Common myeloid progenitor, CD34-positive (primary cell): ENCODE results near the gene STAB2.

Experiments
- CTCF ChIA-PET: fragments of 350-600 bp; sonication (Branson Sonifier 250); formaldehyde crosslinking; loops from one replicate; lab custom pipeline; 2021; ENCODE audit warnings: antibody characterized with exemption; lab: Charles Lee
- POLR2A ChIA-PET: fragments of 350-600 bp; sonication (Branson Sonifier 250); formaldehyde crosslinking; loops from one replicate; lab custom pipeline; 2021; ENCODE audit warnings: antibody characterized with exemption; lab: Charles Lee
- DNase-seq, 3 donors: peaks; one replicate each; pipeline versions ENCODE4 v3.0.0 to v3.0.0-alpha.2; 2013
- H3K27ac ChIP-seq, 2 experiments: 1 replicate in 1 of 2; 2 replicates in 1 of 2; pipeline ENCODE4 v1.7.0; 2013; ENCODE audit warnings: inconsistent platforms in 2 of 2, low read length in 2 of 2, mild to moderate bottlenecking in 2 of 2, low read depth in 1 of 2, moderate library complexity in 1 of 2; ENCODE audit not compliant: severe bottlenecking in 2 of 2, insufficient read depth in 1 of 2, poor library complexity in 1 of 2
- H3K27me3 ChIP-seq, 5 experiments: replicated peaks in 2 of 5; 1 replicate in 3 of 5; 2 replicates in 2 of 5; pipeline versions ENCODE4 v1.6.1 to v1.7.0; 2013; ENCODE audit warnings: low read length in 4 of 5, mild to moderate bottlenecking in 2 of 5, moderate library complexity in 2 of 5, inconsistent platforms in 1 of 5; ENCODE audit not compliant: insufficient read depth in 5 of 5, control insufficient read depth in 4 of 5
- H3K36me3 ChIP-seq, 4 experiments: 1 replicate in 2 of 4; 2 replicates in 2 of 4; pipeline versions ENCODE4 v1.6.1 to v1.7.0; 2013; ENCODE audit warnings: low read length in 3 of 4, control low read depth in 1 of 4, mild to moderate bottlenecking in 1 of 4; ENCODE audit not compliant: control insufficient read depth in 4 of 4, insufficient read depth in 4 of 4
- H3K4me1 ChIP-seq, 4 experiments: 1 replicate in 3 of 4; 2 replicates in 1 of 4; pipeline versions ENCODE4 v1.6.1 to v1.7.1; 2013; ENCODE audit warnings: low read length in 3 of 4, mild to moderate bottlenecking in 3 of 4, control low read depth in 1 of 4, inconsistent platforms in 1 of 4, moderate library complexity in 1 of 4; ENCODE audit not compliant: control insufficient read depth in 4 of 4, insufficient read depth in 4 of 4; ENCODE audit errors: control extremely low read depth in 1 of 4
- H3K4me3 ChIP-seq, 7 experiments: 1 replicate in 4 of 7; 2 replicates in 3 of 7; pipeline versions ENCODE4 v1.5.1 to v1.7.0; 2013; ENCODE audit warnings: mild to moderate bottlenecking in 7 of 7, low read length in 6 of 7, moderate library complexity in 6 of 7, inconsistent platforms in 2 of 7, low read depth in 2 of 7, control low read depth in 1 of 7; ENCODE audit not compliant: insufficient read depth in 4 of 7, control insufficient read depth in 1 of 7; ENCODE audit errors: extremely low read depth in 1 of 7
- H3K9me3 ChIP-seq, 5 experiments: 1 replicate in 4 of 5; 2 replicates in 1 of 5; pipeline versions ENCODE4 v1.6.1 to v1.7.1; 2013; ENCODE audit warnings: low read length in 4 of 5, mild to moderate bottlenecking in 2 of 5, inconsistent platforms in 1 of 5, low read depth in 1 of 5, moderate library complexity in 1 of 5; ENCODE audit not compliant: control insufficient read depth in 4 of 5, insufficient read depth in 2 of 5; ENCODE audit errors: control extremely low read depth in 1 of 5
- WGBS: methylation state at CpG from one replicate; pipeline ENCODE4 v1.1.5; 2013; ENCODE audit not compliant: insufficient coverage; 5-methylcytosine and 5-hydroxymethylcytosine counted together

Gene STAB2

GRCh38 chr12:103698752-103699560, 111.9 kb downstream of the STAB2 start:
- POLR2A ChIA-PET = no interaction called here
- H3K4me3 ChIP-seq = no peak overlapping the region
- no peaks in the 10 kb centered on the region for H3K9me3 ChIP-seq
- no peaks in the 10 kb centered on the region for H3K36me3 ChIP-seq
- CTCF ChIA-PET = interaction anchor here (1.3 kb wide), 1 partner anchor 13 kb away, joined by 3 read pairs; no protein-coding TSS in a partner anchor
- no peaks in the 10 kb centered on the region for H3K4me1 ChIP-seq
- 92% methylated on average over 6 of the region's 9 CpGs for WGBS
- peaks cover 0 to 14% (median 0%) of the 10 kb centered on the region in 5 experiments for H3K27me3 ChIP-seq
- no peak overlapping the region for H3K27ac ChIP-seq
- no peak for DNase-seq

DNA sequence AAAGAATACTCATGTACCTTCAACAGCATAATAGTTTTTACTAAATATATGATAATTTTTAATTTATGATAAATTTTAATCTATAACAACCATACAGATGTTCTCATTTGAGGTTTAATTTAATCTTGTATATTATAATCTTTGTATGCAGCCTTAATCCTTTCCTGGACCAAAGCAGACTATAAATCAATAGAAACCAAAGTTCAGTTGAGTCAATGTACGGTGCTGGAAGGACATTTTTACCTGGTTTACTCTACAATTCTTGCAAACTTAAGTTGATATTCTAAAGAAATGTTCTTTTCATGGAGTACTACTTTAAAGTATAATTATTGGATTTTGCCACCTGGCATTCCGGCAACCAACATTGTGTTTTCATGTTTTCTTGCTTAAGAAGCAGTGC, 118.0 kb downstream of the STAB2 start:
- Histone ChIP-seq H3K4me1 (no peaks in the 10 kb centered on the region), H3K27ac (no peak overlapping the region), H3K9me3 (no peaks in the 10 kb centered on the region), H3K36me3 (no peaks in the 10 kb centered on the region), H3K4me3 (no peak overlapping the region), H3K27me3 (peaks cover 0 to 8% (median 6%) of the 10 kb centered on the region in 5 experiments)
- DNase-seq = no peak
- ChIA-PET POLR2A (no interaction called here), CTCF (no interaction called here)
- WGBS = 83% methylated on average over 1 of the region's 2 CpGs

GRCh38 chr12:103705927-103706326, 118.9 kb downstream of the STAB2 start:
- ChIA-PET POLR2A (no interaction called here), CTCF (no interaction called here)
- DNase-seq = no peak
- no peaks in the 10 kb centered on the region for H3K4me1 ChIP-seq
- peaks cover 0 to 8% (median 6%) of the 10 kb centered on the region in 5 experiments for H3K27me3 ChIP-seq
- WGBS = 93% methylated on average over 2 of the region's 2 CpGs
- H3K9me3 ChIP-seq = no peaks in the 10 kb centered on the region
- H3K4me3 ChIP-seq = no peak overlapping the region
- H3K27ac ChIP-seq = no peak overlapping the region
- no peaks in the 10 kb centered on the region for H3K36me3 ChIP-seq

DNA sequence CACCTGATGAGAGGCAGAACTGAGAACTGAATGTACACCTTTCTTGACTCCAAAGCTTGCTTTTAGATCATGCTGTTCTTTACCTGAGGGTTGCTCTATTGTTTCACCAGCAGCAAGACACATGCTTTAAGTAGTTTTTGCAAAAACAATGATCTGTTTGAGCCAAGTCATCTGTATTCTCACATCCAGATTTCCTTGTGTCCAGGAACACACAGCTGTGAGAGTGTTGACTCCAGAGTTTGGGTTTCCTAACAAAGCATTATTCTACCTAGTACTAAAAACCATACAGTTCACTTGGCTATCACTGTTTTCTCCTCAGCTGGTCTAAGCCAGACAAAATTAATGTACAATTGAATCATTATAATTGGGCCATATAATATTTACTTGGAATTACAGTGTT, 120.4 kb downstream of the STAB2 start:
- Histone ChIP-seq H3K4me3 (no peak overlapping the region), H3K27me3 (peaks cover 0 to 8% (median 6%) of the 10 kb centered on the region in 5 experiments), H3K36me3 (no peaks in the 10 kb centered on the region), H3K9me3 (no peaks in the 10 kb centered on the region), H3K27ac (no peak overlapping the region), H3K4me1 (no peaks in the 10 kb centered on the region)
- CTCF ChIA-PET = interaction anchor here (0.9 kb wide), 1 partner anchor 11 kb away, joined by 3 read pairs; no protein-coding TSS in a partner anchor
- no peak for DNase-seq
- POLR2A ChIA-PET = no interaction called here

DNA sequence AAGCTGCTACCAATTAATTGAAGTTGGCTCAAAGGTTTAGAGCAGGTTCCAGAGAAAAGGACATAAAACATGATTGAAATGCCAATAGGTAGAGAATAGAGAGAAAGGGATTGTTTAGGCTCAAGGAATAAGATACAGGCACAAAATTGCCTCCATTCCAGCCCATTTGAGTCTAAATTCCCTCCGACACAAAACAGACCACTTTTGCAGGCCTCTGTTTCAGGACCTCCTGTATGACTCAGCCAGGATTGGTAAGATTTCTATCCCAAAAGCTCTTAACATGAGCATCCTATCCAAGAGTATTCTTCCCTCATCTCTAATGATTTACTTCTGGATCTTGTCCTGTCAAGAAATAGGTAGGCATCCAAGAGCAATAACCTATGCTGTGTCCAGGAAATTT, 123.5 kb downstream of the STAB2 start:
- H3K4me1 ChIP-seq = no peaks in the 10 kb centered on the region
- ChIA-PET POLR2A (no interaction called here), CTCF (no interaction called here)
- 100% methylated on average over 1 of the region's 1 CpG for WGBS
- no peak overlapping the region for H3K4me3 ChIP-seq
- DNase-seq = no peak
- H3K27me3 ChIP-seq = peaks cover 0 to 8% (median 4%) of the 10 kb centered on the region in 5 experiments
- H3K27ac ChIP-seq = no peak overlapping the region
- H3K9me3 ChIP-seq = no peaks in the 10 kb centered on the region
- no peaks in the 10 kb centered on the region for H3K36me3 ChIP-seq

GRCh38 chr12:103712216-103712615, 125.1 kb downstream of the STAB2 start:
- Histone ChIP-seq H3K9me3 (no peaks in the 10 kb centered on the region), H3K36me3 (no peaks in the 10 kb centered on the region), H3K4me3 (no peak overlapping the region), H3K4me1 (no peaks in the 10 kb centered on the region), H3K27me3 (peaks cover 0 to 8% (median 4%) of the 10 kb centered on the region in 5 experiments), H3K27ac (no peak overlapping the region)
- DNase-seq = no peak
- WGBS = 100% methylated on average over 2 of the region's 2 CpGs
- ChIA-PET POLR2A (no interaction called here), CTCF (interaction anchor here (1.2 kb wide), 2 partner anchors 14 to 25 kb away, joined by 3 read pairs; no protein-coding TSS in a partner anchor)

- Histone ChIP-seq H3K4me1 (no peaks in the 10 kb centered on the region), H3K36me3 (no peaks in the 10 kb centered on the region), H3K27me3 (no peaks in the 10 kb centered on the region), H3K9me3 (no peaks in the 10 kb centered on the region), H3K4me3 (no peak overlapping the region), H3K27ac (no peak overlapping the region)
- no peak for DNase-seq
- CTCF ChIA-PET = no interaction called here
- 98% methylated on average over 4 of the region's 4 CpGs for WGBS
- POLR2A ChIA-PET = no interaction called here
Observed at GRCh38 chr12:103715494-103715893, 128.4 kb downstream of the STAB2 start.
